Uterus (tissue), 4 donors: Measurements from ENCODE around the gene KHK. TPM values are rescaled to one million over a fixed set of nuclear protein-coding genes. Genes with fewer than 3 reads are reported as not detected.

Experiments used
- DNase-seq, 2 donors: peaks; one replicate each; pipeline ENCODE4 v3.0.0-alpha.2; 2019 to 2020
- H3K27ac ChIP-seq, 2 donors: fragments of 200-600 bp; sonication (generic); 1 replicate in 1 of 2; 2 replicates in 1 of 2; pipeline ENCODE4 v1.5.1; 2016 to 2018
- H3K27me3 ChIP-seq, 2 donors: fragments of 200-600 bp; sonication (generic); one replicate each; pipeline ENCODE4 v1.5.1; 2018 to 2019; ENCODE audit warnings: control low read depth in 1 of 2
- H3K36me3 ChIP-seq, 2 donors: fragments of 200-600 bp; sonication (generic); one replicate each; pipeline ENCODE4 v1.5.1; 2019; ENCODE audit warnings: control low read depth in 1 of 2
- H3K4me1 ChIP-seq, 2 donors: fragments of 200-600 bp; sonication (generic); one replicate each; pipeline ENCODE4 v1.5.1; 2018 to 2019; ENCODE audit warnings: control low read depth in 1 of 2
- H3K4me3 ChIP-seq, 2 donors: fragments of 200-600 bp; sonication (generic); 1 replicate in 1 of 2; 2 replicates in 1 of 2; pipeline ENCODE4 v1.5.1; 2018 to 2019; ENCODE audit warnings: mild to moderate bottlenecking in 1 of 2
- H3K9me3 ChIP-seq, 2 donors: fragments of 200-600 bp; sonication (generic); one replicate each; pipeline ENCODE4 v1.5.1; 2019; ENCODE audit warnings: control low read depth in 1 of 2
- CTCF ChIP-seq, 4 experiments: fragments of 200-600 bp in 2 of 4; fragments of 450-650 bp in 2 of 4; sonication (generic) in 2 of 4; IDR thresholded peaks; one replicate each; pipeline ENCODE4 v1.5.1; 2016 to 2019; ENCODE audit warnings: antibody characterized with exemption in 4 of 4, mild to moderate bottlenecking in 2 of 4, moderate library complexity in 1 of 4
- POLR2A ChIP-seq, 2 donors: fragments of 450-650 bp; IDR thresholded peaks; one replicate each; pipeline ENCODE4 v1.6.1; 2016; ENCODE audit warnings: antibody characterized with exemption in 2 of 2, mild to moderate bottlenecking in 1 of 2, moderate library complexity in 1 of 2
- intact Hi-C: fragments of 100-400 bp; cut with DNase I; formaldehyde crosslinking; loops from one replicate; pipeline ENCODE4 v1.15.1; 2023; ENCODE audit warnings: low total_unique reads
- total RNA-seq, 4 donors: library from RNA; depleted of rRNA in 3 of 4; stranded (reverse); fragments of >200 nt in 3 of 4; gene quantifications; one replicate each; pipeline versions ENCODE4 v1.1.0 to v1.2.4, GENCODE V29; 2014 to 2023
- donor health status: DM: yes; HTN: yes; CAD: no.

Gene KHK
- total RNA-seq, 4 donors from 2014 or later: 1.0 to 21.6 (median 5.4) TPM

- intact Hi-C loops: no loop called here
- no peak for DNase-seq
- H3K9me3 ChIP-seq: no peaks in the 10 kb centered on the region
- H3K27me3 ChIP-seq: no peaks in the 10 kb centered on the region
- TF ChIP-seq CTCF (IDR thresholded peaks at IDR 0.05) (no peak), POLR2A (IDR thresholded peaks at IDR 0.05) (no peak)
- H3K36me3 ChIP-seq: no peaks in the 10 kb centered on the region
- H3K4me3 ChIP-seq: no peak overlapping the region
- no peak overlapping the region for H3K27ac ChIP-seq
- peaks cover 0 to 12% of the 10 kb centered on the region in 2 donors for H3K4me1 ChIP-seq
Measured at GRCh38 chr2:27089111-27089954, 2.8 kb downstream of the KHK start.

GRCh38 chr2:27091746-27092695 lies 5.4 kb downstream of the KHK start:
- H3K4me3 ChIP-seq: no peak overlapping the region
- intact Hi-C loops: no loop called here
- H3K4me1 ChIP-seq: peaks cover 0 to 6% of the 10 kb centered on the region in 2 donors
- no peaks in the 10 kb centered on the region for H3K9me3 ChIP-seq
- no peak overlapping the region for H3K27ac ChIP-seq
- TF ChIP-seq CTCF (IDR thresholded peaks at IDR 0.05): no peak
- TF ChIP-seq POLR2A (IDR thresholded peaks at IDR 0.05): no peak
- no peaks in the 10 kb centered on the region for H3K36me3 ChIP-seq
- no peak for DNase-seq
- no peaks in the 10 kb centered on the region for H3K27me3 ChIP-seq

DNA sequence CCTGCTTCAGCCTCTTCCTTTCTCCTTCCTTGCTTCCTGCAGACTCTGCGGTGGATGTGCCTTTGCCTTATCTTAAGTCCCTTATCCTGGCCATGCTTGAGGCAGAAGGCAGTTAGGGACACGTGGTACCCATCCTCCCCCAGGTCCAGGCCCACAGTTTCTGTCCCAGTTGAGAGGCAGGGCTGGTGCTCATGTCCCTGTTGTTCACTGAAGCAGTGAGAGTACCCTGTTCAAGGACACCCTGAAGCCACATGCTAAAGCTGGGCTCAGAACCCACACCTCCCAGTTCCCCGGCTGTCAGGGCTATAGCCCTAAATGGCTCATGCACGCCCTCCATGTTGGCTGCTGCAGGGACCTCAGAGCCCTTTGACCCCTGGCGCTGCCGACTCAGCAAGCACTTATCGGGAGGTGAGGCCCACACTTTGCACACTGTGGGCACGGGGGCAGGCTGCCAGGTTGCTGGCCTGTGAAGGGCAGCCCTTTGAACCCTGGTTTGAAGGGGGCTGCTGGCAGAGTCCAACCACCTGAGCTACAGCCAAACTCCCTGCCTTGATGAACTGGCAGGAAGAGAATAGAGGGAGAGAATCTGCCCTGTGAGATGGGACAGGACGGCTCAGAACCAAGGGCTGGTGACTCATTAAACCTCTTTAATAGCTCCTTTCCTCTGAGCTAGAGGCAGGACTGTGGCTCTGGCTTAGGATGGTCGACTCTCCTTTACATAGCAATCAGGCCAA lies 6.3 kb downstream of the KHK start:
- intact Hi-C loops: no loop called here
- H3K9me3 ChIP-seq: no peaks in the 10 kb centered on the region
- no peak overlapping the region for H3K4me3 ChIP-seq
- H3K36me3 ChIP-seq: no peaks in the 10 kb centered on the region
- no peak overlapping the region for H3K27ac ChIP-seq
- no peaks in the 10 kb centered on the region for H3K27me3 ChIP-seq
- no peaks in the 10 kb centered on the region for H3K4me1 ChIP-seq
- TF ChIP-seq POLR2A (IDR thresholded peaks at IDR 0.05) (no peak), CTCF (IDR thresholded peaks at IDR 0.05) (no peak)
- DNase-seq: no peak

- no peaks in the 10 kb centered on the region for H3K36me3 ChIP-seq
- no peaks in the 10 kb centered on the region for H3K4me1 ChIP-seq
- no peak for TF ChIP-seq POLR2A (IDR thresholded peaks at IDR 0.05)
- TF ChIP-seq CTCF (IDR thresholded peaks at IDR 0.05): no peak
- intact Hi-C loops: no loop called here
- no peak overlapping the region for H3K27ac ChIP-seq
- no peaks in the 10 kb centered on the region for H3K9me3 ChIP-seq
- no peak overlapping the region for H3K4me3 ChIP-seq
- H3K27me3 ChIP-seq: no peaks in the 10 kb centered on the region
- DNase-seq: no peak
Measured at GRCh38 chr2:27093430-27094352, 7.1 kb downstream of the KHK start.
